ENCODE measurements around the gene CDH11. TPM values are rescaled to one million over a fixed set of nuclear protein-coding genes. Genes with fewer than 3 reads are reported as not detected.

CDH11 gene
- total and polyA plus RNA-seq, 10 donors, result 4.3 to 721 (median 305) TPM

GRCh38 chr16:64900019-64900418 lies 221.8 kb downstream of the CDH11 start:
- 44 to 49% (median 48%) methylated on average over 2 of the region's 2 CpGs for whole genome bisulfite sequencing, 5 donors
- Histone ChIP-seq H3K9me3 (peaks cover 0 to 6% (median 2%) of the 10 kb centered on the region in 8 donors), H3K36me3 (no peaks in the 10 kb centered on the region), H3K27ac (no peak overlapping the region), H3K4me3 (no peak overlapping the region), H3K27me3 (replicated peaks in 1 of 7) (no peaks in the 10 kb centered on the region), H3K4me1 (peaks cover 0 to 17% (median 4%) of the 10 kb centered on the region in 6 donors)
- TF ChIP-seq CTCF (IDR thresholded peaks at IDR 0.05 in 8 of 11, conservative IDR thresholded peaks at IDR 0.05 in 3 of 11), result no peak
- intact Hi-C loops (cut with DNase I; ENCODE audit: low total_unique reads), result no loop called here
- no peak for DNase-seq

GRCh38 chr16:64898159-64898558 lies 223.7 kb downstream of the CDH11 start:
- TF ChIP-seq POLR2AphosphoS5 (IDR thresholded peaks at IDR 0.05) (no peak), CTCF (IDR thresholded peaks at IDR 0.05 in 8 of 11, conservative IDR thresholded peaks at IDR 0.05 in 3 of 11) (no peak), POLR2A (IDR thresholded peaks at IDR 0.05) (no peak)
- no peak for DNase-seq
- WGBS, 5 donors, result 63 to 81% (median 77%) methylated on average over 2 of the region's 2 CpGs
- Histone ChIP-seq H3K4me3 (no peak overlapping the region), H3K4me1 (peaks cover 0 to 17% (median 4%) of the 10 kb centered on the region in 6 donors), H3K9me3 (peaks cover 0 to 4% (median 0%) of the 10 kb centered on the region in 8 donors), H3K36me3 (no peaks in the 10 kb centered on the region), H3K27me3 (replicated peaks in 1 of 7) (no peaks in the 10 kb centered on the region), H3K27ac (no peak overlapping the region)
- intact Hi-C loops (cut with DNase I; ENCODE audit: low total_unique reads), result no loop called here

All from spleen (tissue), 11 donors.